PC-3 (cell line): ENCODE results near the gene EFTUD2.

Experiments
- CTCF ChIP-seq: fragments of 300-600 bp; sonication (generic); conservative IDR thresholded peaks from 2 replicates; pipeline ENCODE4 v1.5.1; 2017; ENCODE audit warnings: antibody characterized with exemption, low read depth, mild to moderate bottlenecking, low read length
- EZH2 ChIP-seq: fragments of 300-600 bp; sonication (generic); IDR thresholded peaks from one replicate; pipeline ENCODE4 v1.6.1; 2017; ENCODE audit warnings: antibody characterized with exemption, mild to moderate bottlenecking, low read length; ENCODE audit not compliant: unreplicated experiment
- EZH2phosphoT487 ChIP-seq: fragments of 300-600 bp; sonication (generic); IDR thresholded peaks from 2 replicates; pipeline ENCODE4 v1.6.1; 2018; ENCODE audit warnings: mild to moderate bottlenecking, antibody characterized with exemption, low read length, borderline replicate concordance

DNA sequence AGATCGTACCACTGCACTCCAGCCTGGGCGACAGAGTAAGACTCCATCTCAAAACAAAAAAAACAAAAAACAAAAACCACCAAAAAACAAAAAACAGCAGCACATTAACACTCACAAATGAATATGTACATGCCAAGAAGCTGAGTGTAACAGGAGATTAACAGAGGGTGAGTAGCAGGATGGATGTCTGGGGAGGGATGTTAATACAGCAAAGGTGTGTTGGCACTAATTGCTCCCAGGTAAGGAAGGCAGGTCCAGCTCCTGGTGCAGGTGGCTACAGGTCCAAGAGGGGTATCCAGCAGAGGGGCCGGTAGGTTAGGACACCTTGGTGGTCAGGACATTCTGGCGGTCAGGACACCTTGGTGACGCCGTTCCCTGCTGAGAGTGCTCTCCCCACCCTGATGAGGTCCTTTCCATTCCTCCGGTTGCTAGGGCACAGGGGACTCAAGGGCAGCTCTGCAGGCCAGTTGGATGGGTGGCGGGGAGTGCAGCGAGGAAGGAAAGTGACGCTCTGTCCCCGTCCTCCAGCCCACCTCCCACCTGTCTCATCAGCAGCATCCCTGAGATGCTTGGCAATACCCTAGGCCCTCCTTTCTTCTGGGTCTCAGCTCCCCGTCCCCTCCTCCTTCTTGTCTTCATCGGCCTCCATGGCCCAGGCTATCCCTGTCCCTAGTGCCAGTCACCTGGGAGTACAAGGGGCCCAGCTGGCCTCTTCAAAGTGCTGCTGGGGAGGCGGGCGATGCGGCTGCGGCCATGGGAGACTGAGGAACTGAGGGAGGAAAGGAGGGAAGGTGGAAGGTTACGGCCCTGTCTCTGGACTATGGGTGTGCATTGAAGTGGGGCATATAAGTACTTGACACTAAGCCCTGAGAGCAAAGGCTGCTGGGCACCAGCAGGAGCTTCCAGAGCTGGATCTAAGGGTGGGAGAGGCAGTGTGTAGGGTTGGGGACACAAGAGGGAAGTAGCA is 26.8 kb upstream of the EFTUD2 start:
- TF ChIP-seq EZH2 (no peak), CTCF (no peak), EZH2phosphoT487 (no peak)
